ENCODE data around the gene EXOC3.

GRCh38 chr5:472656-473550, 29.9 kb downstream of the EXOC3 start:
- TF ChIP-seq CTCF (IDR thresholded peaks at IDR 0.05), result no peak
- TF ChIP-seq POLR2A (IDR thresholded peaks at IDR 0.05), result no peak
